Left ventricle myocardium inferior (tissue), 1 donor: ENCODE data around the gene SLC15A3. TPM values are rescaled to one million over a fixed set of nuclear protein-coding genes. Genes with fewer than 3 reads are reported as not detected.

Source experiments
- DNase-seq: peaks from one replicate; pipeline ENCODE4 v3.0.0-alpha.2; 2020
- H3K27ac ChIP-seq: fragments of 200-600 bp; replicated peaks from 2 replicates; pipeline ENCODE4 v1.8.0; 2021
- H3K27me3 ChIP-seq: fragments of 200-600 bp; 2 replicates; pipeline ENCODE4 v1.8.0; 2021; ENCODE audit warnings: low read depth
- H3K36me3 ChIP-seq: fragments of 200-600 bp; 2 replicates; pipeline ENCODE4 v1.8.0; 2021
- H3K4me1 ChIP-seq: fragments of 200-600 bp; 2 replicates; pipeline ENCODE4 v1.8.0; 2021
- H3K4me3 ChIP-seq: fragments of 200-600 bp; 2 replicates; pipeline ENCODE4 v1.8.0; 2021; ENCODE audit warnings: mild to moderate bottlenecking, moderate library complexity
- H3K9me3 ChIP-seq: fragments of 200-600 bp; replicated peaks from 2 replicates; pipeline ENCODE4 v1.8.0; 2021
- CTCF ChIP-seq: fragments of 200-600 bp; IDR thresholded peaks from 2 replicates; pipeline ENCODE4 v1.8.0; 2021; ENCODE audit warnings: antibody characterized with exemption, mild to moderate bottlenecking, borderline replicate concordance
- intact Hi-C: fragments of 100-400 bp; cut with micrococcal nuclease; formaldehyde crosslinking; loops from one replicate; pipeline ENCODE4 v1.11.0; 2022
- total RNA-seq: library from RNA; stranded (reverse); fragmentation: NEBNext Ultra II Directional; extraction: Animal tissue kit (Norgen Biotek cat#: 25700); gene quantifications from one replicate; pipeline ENCODE4 v1.2.1, GENCODE V29; 2021
- donor health status: DM: no; HTN: yes; CAD: no; lungs with severe emphysema.

The SLC15A3 gene
- total RNA-seq, 1 donor from 2014 or later: 15.4 TPM

- DNase-seq: no peak
- Histone ChIP-seq H3K4me3 (no peak overlapping the region), H3K36me3 (peaks cover 77% of the 10 kb centered on the region), H3K9me3 (no peaks in the 10 kb centered on the region), H3K27me3 (no peaks in the 10 kb centered on the region), H3K4me1 (peaks cover 42% of the 10 kb centered on the region), H3K27ac (peak overlapping the region; percentile 6)
- no peak for TF ChIP-seq CTCF
- intact Hi-C loops: no loop called here
Observed at GRCh38 chr11:60900673-60901404, 51.1 kb downstream of the SLC15A3 start.

GRCh38 chr11:60899977-60900376 lies 52.0 kb downstream of the SLC15A3 start:
- DNase-seq: no peak
- Histone ChIP-seq H3K9me3 (no peaks in the 10 kb centered on the region), H3K4me1 (peaks cover 33% of the 10 kb centered on the region), H3K4me3 (no peak overlapping the region), H3K36me3 (peaks cover 85% of the 10 kb centered on the region), H3K27me3 (no peaks in the 10 kb centered on the region), H3K27ac (no peak overlapping the region)
- intact Hi-C loops: loop anchor here (5.0 kb wide), 1 partner anchor 68 kb away; no protein-coding TSS in a partner anchor
- no peak for TF ChIP-seq CTCF

GRCh38 chr11:60899046-60899936 lies 52.7 kb downstream of the SLC15A3 start:
- intact Hi-C loops: loop anchor here (5.0 kb wide), 1 partner anchor 67 kb away; no protein-coding TSS in a partner anchor
- peak; percentile 98 for TF ChIP-seq CTCF
- no peaks in the 10 kb centered on the region for H3K9me3 ChIP-seq
- H3K4me3 ChIP-seq: no peak overlapping the region
- peaks cover 92% of the 10 kb centered on the region for H3K36me3 ChIP-seq
- no peak for DNase-seq
- no peaks in the 10 kb centered on the region for H3K27me3 ChIP-seq
- no peak overlapping the region for H3K27ac ChIP-seq
- peaks cover 26% of the 10 kb centered on the region for H3K4me1 ChIP-seq

GRCh38 chr11:60897496-60897895 lies 54.5 kb downstream of the SLC15A3 start:
- Histone ChIP-seq H3K27me3 (no peaks in the 10 kb centered on the region), H3K27ac (no peak overlapping the region), H3K36me3 (peaks cover 96% of the 10 kb centered on the region), H3K4me1 (peaks cover 18% of the 10 kb centered on the region), H3K9me3 (no peaks in the 10 kb centered on the region), H3K4me3 (no peak overlapping the region)
- intact Hi-C loops: loop anchor here (5.0 kb wide), 1 partner anchor 65 kb away; no protein-coding TSS in a partner anchor
- DNase-seq: no peak
- no peak for TF ChIP-seq CTCF

- no peak for TF ChIP-seq CTCF
- Histone ChIP-seq H3K4me3 (no peak overlapping the region), H3K4me1 (peaks cover 14% of the 10 kb centered on the region), H3K27me3 (no peaks in the 10 kb centered on the region), H3K36me3 (peaks cover 79% of the 10 kb centered on the region), H3K9me3 (no peaks in the 10 kb centered on the region), H3K27ac (no peak overlapping the region)
- no peak for DNase-seq
- intact Hi-C loops: loop anchor here (5.0 kb wide), 1 partner anchor 63 kb away; no protein-coding TSS in a partner anchor
Observed at GRCh38 chr11:60895687-60896086, 56.3 kb downstream of the SLC15A3 start.
